8988T (cell line): Measurements from ENCODE around the gene LMAN2L.
"Not testable (repeated sequence)": the region's sequence is repeated elsewhere in the genome, so short reads cannot be mapped to it uniquely, and the experiment has no call there.

Experiments
- DNase-seq: peaks from one replicate; pipeline ENCODE4 v3.0.0; 2011

Gene LMAN2L

DNA sequence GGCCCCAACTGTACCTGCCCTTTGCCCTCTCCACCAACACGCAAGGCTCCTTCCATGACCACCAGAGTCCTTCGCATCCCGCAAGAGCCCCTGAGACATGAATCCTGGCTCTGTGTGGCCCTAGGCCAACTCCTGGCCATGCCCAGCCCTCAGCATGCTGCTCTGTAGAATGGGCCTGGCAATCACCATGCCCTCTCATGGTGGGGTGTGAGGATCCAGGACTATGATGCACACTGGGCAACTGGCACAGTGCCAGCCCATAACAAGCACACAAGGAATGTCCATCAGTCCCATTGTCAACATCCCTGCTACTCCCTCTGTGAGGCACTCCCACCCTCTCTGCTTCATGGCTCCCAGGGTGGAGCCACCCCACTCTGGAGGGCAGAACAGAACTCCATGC, 52.6 kb downstream of the LMAN2L start:
- no peak for DNase-seq

DNA sequence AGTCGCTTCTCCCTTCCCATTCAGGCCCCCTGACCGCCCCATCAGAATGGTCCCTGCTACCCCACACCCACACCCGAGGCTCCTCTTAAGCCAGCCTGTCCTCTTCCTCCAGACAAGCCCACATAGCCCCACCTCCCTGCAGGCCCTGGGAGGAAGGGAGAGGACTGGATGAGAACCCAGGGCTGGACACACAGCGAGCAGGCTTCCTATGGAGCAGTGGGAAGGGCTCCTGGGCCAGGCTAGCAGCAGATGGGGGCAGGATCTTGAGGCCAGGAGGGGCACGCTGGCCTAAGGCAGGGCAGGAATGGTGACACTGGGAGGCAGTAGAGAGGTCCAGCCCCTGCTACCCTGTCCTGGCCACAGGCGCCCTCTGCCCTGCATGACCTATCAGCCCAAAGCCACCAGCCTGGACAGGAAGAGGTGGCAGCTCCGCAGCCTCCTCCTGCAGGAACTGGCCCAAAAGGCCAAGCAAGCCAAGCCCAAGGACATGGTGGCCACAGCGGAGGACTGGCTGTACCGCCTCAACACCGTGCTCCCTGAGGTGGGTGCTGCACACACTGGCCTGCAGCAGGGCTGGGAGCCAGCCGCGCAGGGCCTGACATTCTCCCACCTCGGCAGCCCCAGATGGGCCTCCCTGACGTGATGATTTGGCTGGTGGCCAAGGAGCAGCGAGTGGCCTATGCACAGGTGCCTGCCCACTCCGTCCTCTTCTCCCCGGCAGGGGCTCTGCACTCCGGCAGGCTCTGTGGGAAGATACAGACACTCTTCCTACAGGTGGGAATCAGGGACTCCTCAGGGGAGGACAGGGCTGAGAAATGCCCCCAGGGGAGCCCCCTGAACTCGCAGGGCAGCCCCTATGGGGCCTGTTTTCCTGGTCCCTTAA, 54.0 kb downstream of the LMAN2L start:
- DNase-seq, result no peak

DNA sequence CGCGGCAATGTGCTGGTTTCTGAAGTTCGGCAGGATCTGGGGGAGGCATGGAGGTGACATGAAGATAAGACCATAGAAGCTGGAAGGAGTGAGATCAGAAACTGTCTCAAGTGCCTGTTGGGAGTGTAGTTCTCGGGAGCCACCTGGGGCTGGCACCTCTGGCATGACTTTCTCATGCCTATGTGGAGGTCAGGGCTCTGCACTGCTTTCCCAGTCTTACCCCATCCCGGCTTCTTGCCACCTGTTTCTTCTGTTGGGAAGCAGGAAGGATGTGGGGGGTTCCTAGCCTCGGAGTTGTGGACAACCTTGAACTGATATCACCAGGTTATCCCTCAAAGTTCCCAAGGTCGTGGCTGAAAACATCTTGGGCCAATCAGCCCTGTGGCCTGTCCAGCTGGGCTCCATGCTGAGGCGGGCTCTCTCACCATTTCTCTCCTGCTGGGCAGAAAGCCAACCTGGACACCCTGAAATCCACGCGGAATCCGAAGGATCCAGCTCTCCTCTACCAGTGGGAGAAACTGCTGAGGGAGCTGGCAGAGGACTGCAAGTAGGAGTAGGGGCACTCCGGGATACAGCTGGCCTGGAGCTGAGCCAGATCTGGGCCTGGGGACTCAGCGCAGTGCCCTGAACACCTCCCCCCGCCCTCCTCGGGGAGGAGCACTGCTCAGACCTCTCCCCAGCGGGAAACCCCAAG, 54.8 kb downstream of the LMAN2L start:
- DNase-seq, result no peak

DNA sequence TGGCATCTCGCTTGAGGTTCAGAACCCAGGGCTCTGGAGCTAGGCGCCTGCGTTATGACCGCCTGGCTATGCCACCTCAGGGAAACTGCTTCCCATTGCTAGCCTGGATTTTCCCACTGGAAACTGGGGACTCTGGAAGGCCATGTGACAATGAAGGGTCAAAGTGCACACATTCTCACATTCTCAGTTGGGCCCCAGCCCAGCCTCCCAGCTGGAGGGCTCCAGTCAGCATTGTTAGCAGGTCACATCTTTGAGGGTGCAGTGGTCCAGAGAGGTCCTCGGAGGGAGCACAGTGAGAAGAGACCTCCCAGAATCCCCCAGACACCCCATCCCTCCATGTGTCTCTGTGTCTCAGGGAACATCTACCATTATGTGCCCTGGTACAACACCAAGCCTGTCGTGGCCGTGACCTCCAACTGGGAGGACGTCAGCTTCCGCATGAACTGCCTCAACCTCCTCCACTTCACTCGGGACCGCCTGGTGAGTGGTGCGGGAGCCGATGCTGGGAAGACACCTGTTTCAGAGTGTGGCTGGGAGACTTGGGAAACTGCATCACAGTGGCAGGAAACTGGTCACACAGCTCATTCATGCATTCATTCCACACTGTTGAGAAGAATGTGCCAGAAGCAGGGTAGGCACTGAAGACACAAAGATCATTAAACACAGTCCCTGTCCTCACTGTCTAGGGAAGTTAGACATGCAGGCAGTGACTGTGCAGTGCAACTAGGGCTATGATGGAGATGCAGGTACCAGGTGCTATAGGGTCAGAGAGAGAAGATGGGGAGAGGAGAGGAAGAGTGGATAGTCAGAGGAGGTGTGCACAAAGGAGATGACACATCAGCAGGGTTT, 55.7 kb downstream of the LMAN2L start:
- DNase-seq, result no peak

DNA sequence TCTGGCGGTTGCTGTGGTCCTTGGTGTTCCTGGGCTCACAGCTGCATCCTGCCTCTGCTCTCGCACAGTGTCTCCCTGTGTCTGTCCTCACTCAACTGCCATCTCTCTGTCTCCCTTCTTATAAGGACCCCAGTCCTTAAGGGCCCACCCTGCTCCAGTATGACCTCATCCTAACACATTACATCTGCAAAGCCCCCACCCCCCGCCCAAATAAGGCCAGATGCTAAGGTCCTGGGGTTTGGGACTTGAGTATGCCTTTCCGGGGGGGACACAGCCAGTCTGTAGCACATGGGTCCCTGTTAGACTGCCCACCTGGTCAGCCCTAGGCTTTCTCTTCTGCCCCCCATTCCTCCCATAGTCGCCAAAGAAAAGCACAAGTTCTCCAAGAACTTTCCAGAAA, 56.6 kb downstream of the LMAN2L start:
- DNase-seq, result no peak

DNA sequence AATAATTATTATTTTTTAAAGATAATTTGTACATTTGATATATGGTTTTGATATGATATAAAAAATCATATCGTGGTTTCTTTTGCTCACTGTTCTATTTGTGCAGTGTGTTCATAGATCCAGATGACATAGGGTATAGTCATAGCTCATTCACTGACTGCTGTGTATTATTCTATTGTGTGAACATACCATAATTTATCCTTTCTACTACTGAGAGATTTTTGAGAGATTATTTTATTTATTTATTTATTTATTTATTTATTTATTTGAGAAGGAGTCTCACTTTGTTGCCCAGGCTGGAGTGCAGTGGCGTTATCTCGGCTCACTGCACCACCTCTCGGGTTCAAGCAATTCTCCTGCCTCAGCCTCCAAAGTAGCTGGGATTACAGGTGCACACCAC, 58.3 kb downstream of the LMAN2L start:
- no peak for DNase-seq

DNA sequence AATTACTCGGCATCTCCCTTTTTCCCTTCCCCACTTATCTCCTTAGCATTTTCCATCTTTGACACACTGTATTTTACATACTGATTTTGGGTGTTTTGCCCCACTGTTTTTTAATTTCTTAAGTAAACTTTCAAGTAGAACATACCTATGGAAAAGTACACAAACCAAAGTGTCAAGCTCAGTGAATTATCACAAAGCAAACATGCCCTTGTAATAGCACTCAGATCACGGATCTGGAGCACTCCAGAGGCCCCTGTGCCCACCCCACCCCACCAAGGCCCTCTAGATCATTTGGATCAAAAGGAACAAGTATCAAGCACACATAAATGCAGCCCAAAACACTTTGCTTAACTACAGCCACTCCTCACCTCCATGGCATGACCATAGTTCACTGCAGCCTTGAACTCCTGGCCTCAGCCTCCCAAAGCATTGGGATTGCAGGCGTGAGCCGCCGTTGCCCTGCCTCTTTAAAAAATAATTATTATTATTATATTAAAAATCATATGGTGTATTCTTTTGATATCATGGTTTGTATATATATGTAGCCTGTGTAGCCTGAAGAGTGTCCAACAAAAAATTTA, 59.2 kb downstream of the LMAN2L start:
- DNase-seq, result no peak

DNA sequence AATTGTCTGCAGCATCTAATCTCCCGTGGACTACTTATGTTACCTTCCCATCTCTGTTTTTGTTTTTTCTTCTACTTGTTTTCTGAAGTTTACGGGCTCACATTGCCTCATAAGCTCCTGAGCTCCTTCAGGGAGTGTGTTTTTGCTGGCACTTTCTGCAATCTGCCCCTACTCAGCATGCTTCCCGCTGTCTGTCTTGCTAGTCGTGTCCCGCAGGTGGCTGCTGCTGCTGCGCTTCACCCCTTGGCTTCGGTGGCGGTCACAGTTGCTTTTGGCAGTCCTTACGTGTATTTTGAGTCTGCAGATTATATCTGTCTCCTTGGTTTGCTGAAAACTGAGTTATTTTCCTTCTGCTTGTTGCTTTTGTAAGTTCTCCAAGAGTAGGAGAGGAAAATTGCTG, 60.0 kb downstream of the LMAN2L start:
- no peak for DNase-seq

DNA sequence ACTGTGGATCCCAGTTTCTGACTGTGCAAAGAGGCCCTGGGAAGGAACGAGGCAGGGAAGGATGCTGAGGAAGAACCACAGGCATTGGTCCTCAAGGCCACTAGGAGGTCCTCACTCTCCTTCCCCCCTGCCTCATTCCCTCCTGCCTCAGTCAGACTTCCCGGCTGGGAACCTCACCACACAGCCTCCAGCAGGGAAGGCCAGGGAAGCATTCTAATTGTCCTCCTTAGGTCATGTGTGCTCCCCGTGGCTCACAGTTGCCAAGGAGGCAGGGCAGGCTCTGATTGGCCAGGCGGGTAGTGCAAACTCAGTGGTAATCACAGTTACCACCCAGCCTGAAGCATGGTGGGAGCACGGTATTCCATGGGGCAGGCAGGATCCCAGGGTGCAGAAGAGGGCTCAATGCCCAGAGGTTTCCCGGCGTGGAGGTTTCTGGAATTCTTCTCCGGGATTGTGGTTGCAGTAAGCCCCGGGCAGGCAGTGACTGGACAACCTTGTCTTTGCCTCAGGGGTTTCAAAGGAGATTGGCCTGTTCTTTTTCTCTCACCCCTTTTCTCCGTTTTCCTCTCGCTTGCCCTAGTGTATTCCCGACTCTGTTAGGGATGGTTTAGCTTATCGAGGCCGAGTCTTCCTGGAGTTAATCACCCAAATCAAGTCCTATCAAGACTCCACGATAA, 70.2 kb downstream of the LMAN2L start:
- DNase-seq, result no peak

DNA sequence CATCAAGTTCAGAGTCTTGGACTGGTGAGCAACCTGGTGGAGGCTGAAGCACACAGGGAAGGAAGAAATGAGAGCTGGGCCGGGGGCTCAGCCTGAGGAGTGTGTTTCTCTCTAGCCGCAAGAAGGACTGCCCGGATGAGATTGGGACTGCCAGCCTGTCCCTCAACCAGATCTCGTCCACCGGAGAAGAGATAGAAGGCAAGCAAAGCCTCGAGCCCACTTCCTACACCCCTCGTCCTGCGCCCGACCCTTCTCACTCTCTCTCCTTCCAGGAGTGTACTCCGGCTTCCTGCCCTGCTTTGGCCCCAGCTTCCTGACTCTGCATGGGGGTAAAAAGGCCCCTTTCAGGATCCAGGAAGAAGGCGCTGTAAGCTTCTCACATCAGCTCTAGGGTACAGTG, 71.1 kb downstream of the LMAN2L start:
- no peak for DNase-seq

DNA sequence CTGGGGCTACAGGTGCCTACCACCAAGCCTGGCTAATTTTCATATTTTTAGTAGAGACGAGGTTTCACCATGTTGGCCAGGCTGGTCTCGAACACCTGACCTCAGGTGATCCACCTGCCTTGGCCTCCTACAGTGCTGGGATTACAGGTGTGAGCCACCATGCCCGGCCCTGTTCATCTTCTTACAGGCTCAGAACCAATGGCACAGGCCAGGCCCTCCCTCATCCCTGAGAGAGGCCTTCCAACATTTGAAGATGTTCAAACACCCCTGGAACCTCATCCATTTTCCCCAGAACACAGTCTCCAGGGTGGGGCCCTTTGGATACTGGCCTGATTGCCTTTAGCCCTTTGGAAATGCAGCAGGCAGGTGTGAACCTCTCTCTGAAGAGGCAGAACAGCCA, 74.1 kb downstream of the LMAN2L start:
- not testable (repeated sequence) for DNase-seq

DNA sequence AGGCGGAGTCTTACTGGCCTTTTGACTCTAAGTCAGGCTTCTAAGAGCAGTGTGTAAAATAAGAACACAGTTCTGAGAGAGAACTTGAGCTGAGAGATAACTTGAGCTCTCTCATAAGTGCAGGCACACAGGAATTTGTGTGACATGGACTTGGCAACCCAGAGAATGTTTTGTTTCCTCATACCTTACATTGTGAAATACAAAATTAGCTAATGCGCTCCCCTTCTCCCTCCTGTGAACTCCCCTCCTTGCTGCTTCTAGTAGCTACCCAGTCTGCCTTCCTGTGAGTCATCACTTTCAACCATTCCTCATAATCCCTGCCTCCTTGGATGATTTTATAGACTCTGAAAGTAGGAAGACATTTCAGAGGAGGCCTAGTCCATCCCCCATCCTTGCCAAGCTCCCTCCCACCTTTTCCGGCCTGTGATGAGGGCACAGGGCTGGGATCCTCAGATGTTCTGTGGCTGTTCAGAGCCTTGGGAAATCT, 74.7 kb downstream of the LMAN2L start:
- DNase-seq, result no peak

DNA sequence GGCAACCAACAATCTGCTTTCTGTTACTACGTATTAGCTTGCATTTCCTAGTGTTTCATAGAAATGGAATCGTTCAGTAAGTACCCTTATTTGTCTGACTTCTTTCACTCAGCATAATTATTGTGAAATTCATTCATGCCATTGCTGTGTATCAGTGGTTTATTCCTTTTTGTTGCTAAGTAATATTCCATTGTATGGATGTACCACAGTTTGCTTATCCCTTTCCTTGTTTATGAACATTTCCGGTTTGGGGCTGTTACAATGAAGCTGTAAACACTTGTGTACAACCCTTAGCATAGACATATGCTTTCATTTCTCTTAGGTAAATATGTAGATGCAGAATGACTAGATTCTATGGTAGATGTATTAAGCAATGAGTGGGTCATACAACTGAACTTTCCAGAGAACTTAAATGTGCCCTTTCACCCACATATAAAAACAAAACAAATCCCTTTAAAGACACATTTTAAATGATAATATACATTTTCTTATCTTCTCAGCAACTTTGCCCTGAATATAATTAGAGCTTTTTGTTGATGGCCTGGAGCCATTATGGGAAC, 75.4 kb downstream of the LMAN2L start:
- no peak for DNase-seq

DNA sequence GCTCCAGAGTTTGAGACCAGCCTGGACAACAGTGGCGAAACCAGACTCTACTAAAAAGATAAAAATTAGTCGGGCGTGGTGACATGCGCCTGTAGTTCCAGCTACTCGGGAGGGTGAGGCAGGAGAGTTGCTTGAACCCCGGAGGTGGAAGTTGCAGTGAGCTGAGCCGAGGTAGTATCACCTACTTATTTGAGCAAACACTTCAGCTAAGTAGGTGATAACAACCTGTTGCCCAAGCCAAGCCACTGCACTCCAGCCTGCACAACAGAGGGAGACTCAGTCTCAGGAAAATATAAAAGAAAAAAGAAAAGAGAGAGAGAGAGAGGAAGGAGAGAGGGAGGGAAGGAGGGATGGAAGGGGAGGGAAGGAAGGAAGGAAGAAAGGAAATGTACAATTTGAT, 76.0 kb downstream of the LMAN2L start:
- DNase-seq, result no peak

DNA sequence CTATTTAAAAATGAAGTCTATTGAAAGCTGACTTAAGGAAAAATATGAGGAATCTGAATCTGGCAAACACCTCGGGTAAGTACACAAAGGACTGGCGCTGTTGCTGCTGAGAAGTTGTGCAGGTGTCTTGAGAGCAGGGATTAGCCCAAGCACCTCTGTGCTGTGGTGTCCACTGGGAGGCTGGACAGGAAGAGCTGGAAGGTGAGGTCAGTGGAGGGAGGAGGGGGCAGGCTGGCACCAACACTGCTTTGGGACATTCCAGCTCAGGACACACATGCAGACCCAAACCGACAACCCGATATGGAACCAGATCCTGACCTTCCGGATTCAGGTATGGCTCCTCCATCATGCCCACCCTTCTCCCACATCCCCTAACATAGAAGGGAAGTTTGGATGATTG, 76.7 kb downstream of the LMAN2L start:
- no peak for DNase-seq

DNA sequence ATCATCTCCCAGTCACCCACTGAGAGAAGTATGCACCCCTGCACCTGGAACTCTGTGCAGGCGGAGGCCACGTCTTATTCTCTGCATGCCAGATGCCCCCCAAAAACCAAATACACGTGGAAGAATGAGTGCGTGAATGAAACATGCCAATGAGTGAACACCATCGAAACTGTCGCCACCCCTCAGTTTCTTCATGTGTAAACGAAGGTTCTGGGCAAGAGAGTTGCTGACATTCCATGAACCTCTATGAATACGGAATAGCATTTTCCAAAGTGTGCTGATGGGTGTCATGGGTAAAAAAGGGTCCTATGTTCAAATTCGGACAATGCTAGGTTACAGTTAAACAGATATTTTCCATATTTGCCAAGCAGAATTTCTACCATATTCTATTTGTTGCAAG, 77.5 kb downstream of the LMAN2L start:
- DNase-seq, result no peak

DNA sequence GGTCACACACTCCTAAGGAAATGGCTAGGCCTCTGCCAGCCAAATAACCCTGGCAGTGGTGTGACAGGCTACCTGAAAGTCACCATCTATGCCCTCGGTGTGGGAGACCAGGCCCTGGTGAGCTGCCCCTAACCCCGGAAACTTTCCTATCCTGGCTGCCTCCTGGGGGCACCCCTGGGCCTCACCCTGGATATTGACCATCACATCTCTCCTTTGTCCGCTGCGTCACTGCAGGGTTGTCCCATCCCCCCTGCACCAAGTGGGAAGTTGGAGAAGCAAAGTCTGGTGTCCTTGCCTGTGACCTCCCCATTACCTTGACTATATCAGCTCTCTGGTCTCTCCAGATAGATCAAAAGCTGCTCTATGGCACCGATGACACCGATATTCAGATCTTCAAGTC, 78.5 kb downstream of the LMAN2L start:
- DNase-seq, result no peak

DNA sequence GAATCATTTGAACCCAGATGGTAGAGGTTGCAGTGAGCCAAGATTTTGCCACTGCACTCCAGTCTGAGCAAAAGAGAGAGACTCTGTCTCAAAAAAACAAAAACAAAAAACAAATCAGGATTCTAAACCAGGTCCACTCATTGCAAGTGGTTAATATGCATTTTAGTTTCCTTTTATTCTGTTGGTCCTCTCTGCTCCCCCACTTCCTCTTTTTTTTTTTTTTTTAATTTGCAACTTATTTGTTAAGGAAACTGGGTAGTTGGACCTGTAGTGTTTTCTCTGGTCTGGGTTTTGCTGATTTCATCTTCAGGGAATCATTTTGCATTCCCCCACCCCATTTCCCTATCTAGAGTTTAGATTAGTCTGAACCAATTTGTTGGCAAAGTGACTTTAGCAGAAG, 83.3 kb downstream of the LMAN2L start:
- no peak for DNase-seq
